ENCODE data around the gene NBPF1. TPM values are rescaled to one million over a fixed set of nuclear protein-coding genes. Genes with fewer than 3 reads are reported as not detected.
"Not testable (repeated sequence)": the region's sequence is repeated elsewhere in the genome, so short reads cannot be mapped to it uniquely, and the experiment has no call there.

Gene NBPF1
- total RNA-seq, 2 experiments from 2014 or later: 5.7 to 6.0 TPM

- POLR2A ChIA-PET: not testable (repeated sequence)
- CTCF ChIA-PET: interaction anchor here (1.5 kb wide), 1 partner anchor 18 kb away, joined by 3 read pairs; no protein-coding TSS in a partner anchor
Measured at GRCh38 chr1:16642025-16642966, 28.9 kb upstream of the NBPF1 start.

DNA sequence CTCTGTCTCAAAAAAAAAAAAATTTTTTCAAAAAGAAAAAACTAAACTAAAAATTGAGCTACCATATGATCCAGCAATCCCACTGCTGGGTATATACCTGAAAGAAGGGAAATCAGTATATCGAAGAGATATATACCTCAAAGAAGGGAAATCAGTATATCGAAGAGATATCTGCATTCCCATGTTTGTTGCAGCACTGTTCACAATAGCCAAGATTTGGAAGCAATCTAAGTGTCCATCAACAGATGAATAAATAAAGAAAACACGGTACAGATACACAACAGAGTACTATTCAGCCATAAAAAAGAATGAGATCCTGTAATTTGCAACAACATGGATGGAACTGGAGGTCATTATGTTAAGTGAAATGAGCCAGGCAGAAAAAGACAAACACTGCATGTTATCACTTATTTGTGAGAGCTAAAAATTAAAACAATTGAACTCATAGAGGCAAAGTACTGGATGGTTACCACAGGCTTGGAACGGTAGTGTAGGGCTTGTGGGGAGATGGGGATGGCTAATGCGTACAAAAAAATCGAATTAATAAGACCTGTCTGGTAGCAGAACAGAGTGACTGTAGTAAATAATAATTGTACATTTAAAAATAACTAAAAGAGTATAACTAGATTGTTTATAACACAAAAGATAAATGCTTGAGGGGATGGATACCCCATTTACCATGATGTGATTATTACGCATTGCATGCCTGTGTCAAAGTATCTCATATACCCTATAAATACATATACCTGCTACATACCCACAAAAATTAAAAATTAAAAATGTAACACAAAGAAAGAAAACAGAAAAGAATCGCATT is 28.0 kb upstream of the NBPF1 start:
- POLR2A ChIA-PET: not testable (repeated sequence)

GRCh38 chr1:16639091-16640031 is 26.0 kb upstream of the NBPF1 start:
- CTCF ChIA-PET: interaction anchor here (1.0 to 1.6 kb wide), 2 partner anchors 14 to 62 kb away, joined by 4 read pairs; no protein-coding TSS in a partner anchor
- POLR2A ChIA-PET: not testable (repeated sequence)

More for the DNA sequence above, 28.0 kb upstream of the NBPF1 start:
- CTCF ChIA-PET: interaction anchor here (1.1 to 1.5 kb wide), 2 partner anchors 17 to 32 kb away, joined by 3 read pairs; no protein-coding TSS in a partner anchor

GRCh38 chr1:16637941-16638778 is 24.8 kb upstream of the NBPF1 start:
- CTCF ChIA-PET: interaction anchor here (1.0 to 1.6 kb wide), 2 partner anchors 13 to 64 kb away, joined by 4 read pairs; no protein-coding TSS in a partner anchor
- POLR2A ChIA-PET: interaction anchor here (0.5 kb wide), 1 partner anchor 286 kb away, joined by 3 read pairs; the partner anchor contains the start of gene FBXO42

DNA sequence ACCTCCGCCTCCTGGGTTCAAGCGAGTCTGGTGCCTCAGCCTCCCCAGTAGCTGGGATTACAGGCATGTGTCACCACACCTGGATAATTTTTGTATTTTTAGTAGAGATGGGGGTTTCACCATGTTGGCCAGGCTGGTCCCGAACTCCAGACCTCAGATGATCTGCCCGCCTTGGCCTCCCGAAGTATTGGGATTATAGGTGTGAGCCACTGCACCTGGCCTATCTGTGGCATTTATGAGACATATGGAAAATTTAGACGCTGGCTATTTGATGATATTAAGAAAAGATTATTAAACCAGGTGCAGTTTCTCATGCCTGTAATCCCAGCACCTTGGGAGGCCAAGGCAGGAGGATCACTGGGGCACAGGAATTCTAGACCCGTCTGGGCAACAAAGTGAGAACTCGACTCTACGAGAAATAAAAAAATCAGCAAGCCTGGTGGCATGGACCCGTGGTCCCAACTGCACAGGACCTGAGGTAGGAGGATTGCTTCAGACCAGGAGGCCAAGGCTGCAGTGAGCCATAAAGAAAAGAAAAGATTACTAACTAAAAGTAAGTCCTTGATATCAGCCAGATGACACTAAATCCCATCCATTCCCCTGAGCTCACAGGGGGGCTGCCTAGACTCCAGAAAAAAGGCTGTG is 23.3 kb upstream of the NBPF1 start:
- ChIA-PET CTCF (interaction anchor here (1.3 kb wide), 1 partner anchor 12 kb away, joined by 5 read pairs; no protein-coding TSS in a partner anchor), POLR2A (interaction anchor here (0.7 kb wide), 1 partner anchor 374 kb away, joined by 3 read pairs; no protein-coding TSS in a partner anchor)

DNA sequence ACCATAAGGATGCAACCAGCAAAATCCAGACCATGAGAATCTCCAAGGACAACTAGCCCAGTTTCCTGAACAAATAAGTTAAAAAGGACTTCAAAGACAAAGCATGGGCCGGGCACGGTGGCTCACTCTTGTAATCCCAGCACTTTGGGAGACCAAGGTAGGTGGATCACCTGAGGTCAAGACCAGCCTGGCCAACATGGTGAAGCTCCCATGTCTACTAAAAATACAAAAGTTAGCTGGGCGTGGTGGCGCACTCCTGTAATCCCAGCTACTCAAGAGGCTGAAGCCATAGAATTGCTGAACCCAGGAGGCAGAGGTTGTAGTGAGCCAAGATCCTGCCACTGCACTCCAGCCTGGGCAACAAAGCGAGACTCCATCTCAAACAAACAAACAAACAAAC is 22.6 kb upstream of the NBPF1 start:
- POLR2A ChIA-PET: not testable (repeated sequence)
- CTCF ChIA-PET: interaction anchor here (1.3 kb wide), 1 partner anchor 11 kb away, joined by 5 read pairs; no protein-coding TSS in a partner anchor

GRCh38 chr1:16633540-16634282 is 20.3 kb upstream of the NBPF1 start:
- CTCF ChIA-PET: interaction anchor here (1.7 kb wide), 1 partner anchor 13 kb away, joined by 4 read pairs; no protein-coding TSS in a partner anchor
- POLR2A ChIA-PET: not testable (repeated sequence)

- POLR2A ChIA-PET: not testable (repeated sequence)
- CTCF ChIA-PET: interaction anchor here (1.4 kb wide), 1 partner anchor 17 kb away, joined by 4 read pairs; no protein-coding TSS in a partner anchor
Measured at GRCh38 chr1:16632044-16632850, 18.9 kb upstream of the NBPF1 start.

GRCh38 chr1:16631248-16632043 is 18.1 kb upstream of the NBPF1 start:
- ChIA-PET POLR2A (no interaction called here), CTCF (interaction anchor here (1.4 kb wide), 1 partner anchor 17 kb away, joined by 4 read pairs; no protein-coding TSS in a partner anchor)

DNA sequence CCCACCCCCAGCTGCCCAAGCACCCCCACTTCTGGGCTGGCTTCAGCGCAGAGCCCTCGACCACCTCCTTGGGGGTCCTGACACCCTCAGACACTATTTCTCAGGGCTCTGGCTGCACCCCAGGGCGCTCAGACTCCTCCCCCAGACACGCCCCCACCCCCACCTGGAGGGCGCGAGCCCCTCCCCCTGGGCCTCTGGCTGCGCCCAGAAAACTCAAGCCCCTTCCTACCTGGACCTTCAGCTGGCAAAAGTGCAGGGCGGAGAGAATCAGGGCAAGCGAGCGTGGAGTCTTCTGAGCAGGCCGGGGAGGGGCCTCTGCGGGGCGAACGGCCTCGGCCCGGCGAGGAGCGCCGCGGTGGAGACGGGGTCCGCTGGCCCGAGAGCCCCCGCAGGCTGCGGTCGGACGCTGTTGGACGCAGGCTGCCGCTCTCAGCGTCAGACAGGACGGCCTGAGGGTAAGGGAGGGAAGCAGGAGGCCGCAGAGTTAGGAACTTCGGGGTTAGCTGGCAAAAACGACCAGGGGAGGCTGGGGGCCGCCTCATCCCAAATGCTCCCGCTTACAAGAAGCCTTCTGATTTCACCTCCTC is 17.4 kb upstream of the NBPF1 start:
- POLR2A ChIA-PET: no interaction called here
- CTCF ChIA-PET: interaction anchor here (0.9 to 1.4 kb wide), 2 partner anchors 10 to 16 kb away, joined by 3 to 4 read pairs; no protein-coding TSS in a partner anchor

DNA sequence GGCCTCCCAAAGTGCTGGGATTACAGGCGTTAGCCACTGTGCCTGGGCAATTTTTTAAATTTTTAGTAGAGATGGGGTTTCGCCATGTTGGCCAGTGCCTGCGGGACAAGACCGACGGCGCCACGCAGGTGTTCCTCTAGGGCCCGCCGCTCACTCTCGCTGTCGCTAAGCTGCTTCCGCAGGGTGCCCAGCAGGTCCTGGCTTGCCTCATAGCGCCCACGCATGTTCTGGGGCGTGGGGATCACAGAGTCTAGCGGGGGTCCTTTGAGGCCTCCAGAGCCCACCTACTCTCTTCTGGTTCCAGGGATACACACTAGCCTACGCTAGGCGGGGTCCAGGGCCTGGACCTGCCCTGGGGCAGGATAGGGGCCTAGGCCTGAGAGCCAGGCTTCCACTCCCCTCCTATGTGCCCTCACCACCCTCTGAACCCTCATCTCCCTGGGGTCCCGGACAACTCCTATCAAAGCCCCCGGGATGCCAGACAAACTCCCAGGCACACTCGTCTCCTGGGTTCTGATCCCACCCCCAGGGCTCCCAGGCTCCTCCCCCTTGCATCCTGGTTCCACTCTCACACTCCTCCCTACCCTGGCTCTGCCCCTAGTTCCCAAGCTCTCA is 16.7 kb upstream of the NBPF1 start:
- CTCF ChIA-PET: interaction anchor here (0.9 kb wide), 1 partner anchor 9 kb away, joined by 3 read pairs; no protein-coding TSS in a partner anchor
- POLR2A ChIA-PET: not testable (repeated sequence)

DNA sequence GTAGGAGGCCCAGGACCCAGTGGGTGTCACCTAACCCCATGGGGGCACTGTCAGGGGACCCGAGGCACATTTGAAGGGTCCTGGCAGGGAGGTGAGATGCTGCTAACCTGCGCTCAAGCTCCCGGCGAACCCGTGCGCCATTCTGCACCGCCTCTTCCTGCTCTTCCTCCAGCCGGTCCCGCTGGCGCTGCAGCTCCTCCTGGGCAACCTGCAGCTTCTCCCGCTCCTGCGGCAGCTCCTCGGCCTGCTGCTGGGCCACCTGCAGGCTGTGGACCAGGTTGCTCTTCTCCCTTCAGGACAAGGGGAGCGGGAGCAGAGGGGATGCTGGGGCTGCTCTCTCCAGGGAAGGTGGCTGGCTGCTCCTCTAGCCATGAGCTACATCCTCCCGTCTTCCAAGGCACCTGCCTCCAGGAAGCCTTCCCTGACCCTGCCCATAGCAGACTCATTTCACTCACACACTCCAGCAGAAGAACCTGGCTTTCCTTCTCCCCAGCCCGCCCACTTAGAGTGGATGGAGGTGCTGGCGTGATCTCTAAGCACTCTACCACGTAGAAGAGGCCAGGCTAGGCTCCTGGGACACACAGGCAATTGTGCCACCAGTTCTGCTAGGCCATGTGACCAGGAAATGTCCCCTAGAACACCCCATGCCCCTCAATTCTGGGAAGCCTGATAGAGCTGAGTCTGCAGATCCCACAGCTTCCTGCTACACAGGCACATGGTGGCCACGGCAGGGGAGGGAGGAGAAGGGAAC is 15.2 kb upstream of the NBPF1 start:
- CTCF ChIA-PET: no interaction called here
- POLR2A ChIA-PET: interaction anchor here (0.6 kb wide), 1 partner anchor 269 kb away, joined by 3 read pairs; no protein-coding TSS in a partner anchor

GRCh38 chr1:16626409-16626983 is 13.1 kb upstream of the NBPF1 start:
- CTCF ChIA-PET: interaction anchor here (1.1 to 1.5 kb wide), 2 partner anchors 11 to 82 kb away, joined by 3 to 5 read pairs; no protein-coding TSS in a partner anchor
- POLR2A ChIA-PET: not testable (repeated sequence)
